HG03139 (cell line): ENCODE data around the gene MAP3K12.
A peak's percentile ranks its signal among the peaks of the same experiment; 100 is the strongest.
"Not testable (repeated sequence)": the region's sequence is repeated elsewhere in the genome, so short reads cannot be mapped to it uniquely, and the experiment has no call there.

Experiments used
- ATAC-seq: cut with Tn5 transposase; IDR thresholded peaks from one replicate; pipeline ENCODE4 v1.9.1; 2021; ENCODE audit not compliant: unreplicated experiment

Gene MAP3K12

DNA sequence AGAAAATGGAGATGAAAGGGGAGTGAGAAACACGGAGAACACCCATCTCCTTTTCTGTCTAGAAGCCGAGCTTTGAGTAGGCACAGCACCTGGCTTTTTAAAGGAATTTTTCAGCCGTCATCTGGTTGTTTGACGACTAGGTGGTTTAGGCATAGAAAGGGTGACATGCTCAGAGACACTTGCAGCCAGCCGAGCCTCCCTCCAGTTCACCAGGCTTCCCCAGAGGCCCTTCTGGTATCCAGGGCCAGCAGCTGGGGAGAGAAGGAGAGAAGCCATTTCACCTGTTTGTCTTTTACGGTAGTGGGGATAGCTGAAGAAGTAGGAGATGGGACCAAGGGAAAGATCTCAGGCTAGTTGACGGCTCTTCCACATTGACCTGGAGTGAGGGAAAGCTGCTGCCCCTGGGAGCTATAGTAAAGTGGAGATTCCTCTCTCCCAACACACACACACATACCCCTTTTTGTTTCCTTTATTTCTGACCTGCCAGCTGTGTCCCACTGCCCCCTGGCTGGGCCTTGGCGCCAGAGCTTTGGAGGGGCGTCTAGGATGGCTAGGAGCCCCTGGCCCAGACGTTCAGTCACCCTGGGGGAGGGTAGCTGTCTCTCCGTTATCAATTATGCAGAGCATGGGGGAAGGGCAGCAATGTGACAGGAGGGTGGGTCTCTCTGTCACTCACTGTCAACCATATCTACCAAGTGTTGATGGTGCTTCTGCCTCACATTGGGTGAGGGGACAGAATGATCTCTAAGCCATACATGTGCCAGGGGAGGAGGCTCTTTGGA, 5.5 kb downstream of the MAP3K12 start:
- no peak for ATAC-seq

DNA sequence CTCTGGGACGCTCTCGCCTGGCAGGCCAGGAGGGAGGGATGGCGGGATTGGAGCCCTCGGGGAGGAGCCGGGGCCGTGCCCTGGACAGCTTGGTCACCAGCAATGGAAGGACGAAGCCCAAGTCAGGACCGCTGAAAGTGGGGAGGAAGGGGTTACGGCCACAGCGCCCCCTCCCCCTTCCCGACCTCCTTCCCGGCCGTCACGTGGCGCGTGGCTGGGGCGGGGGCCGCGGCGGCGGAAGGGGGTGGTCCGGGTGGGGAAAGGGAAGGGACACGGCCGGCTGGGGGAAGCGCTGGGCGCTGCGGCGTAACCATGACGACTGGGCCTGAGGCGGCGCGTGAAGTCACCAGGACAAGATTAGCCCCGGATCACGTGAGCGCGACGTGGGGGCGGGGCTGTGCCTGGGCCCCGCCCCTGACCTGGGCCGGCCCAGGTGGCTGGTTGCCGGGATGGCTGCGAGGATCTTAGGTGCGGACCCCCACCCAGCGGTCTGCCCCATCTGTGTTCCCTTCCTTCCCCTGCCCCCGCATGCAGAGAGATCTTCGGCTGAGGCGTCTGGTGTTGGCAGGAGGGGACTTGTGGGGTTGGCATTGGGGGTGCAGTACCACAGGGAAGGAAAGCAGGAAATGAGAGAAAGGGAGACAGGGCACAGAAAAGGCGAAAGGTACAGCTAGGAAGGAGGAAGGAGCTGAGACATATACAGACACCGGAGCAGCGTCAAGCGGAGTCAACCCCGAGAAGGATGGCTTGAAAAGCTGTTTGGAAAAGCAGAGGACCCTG, 6.2 kb downstream of the MAP3K12 start:
- ATAC-seq = peak; percentile 92

DNA sequence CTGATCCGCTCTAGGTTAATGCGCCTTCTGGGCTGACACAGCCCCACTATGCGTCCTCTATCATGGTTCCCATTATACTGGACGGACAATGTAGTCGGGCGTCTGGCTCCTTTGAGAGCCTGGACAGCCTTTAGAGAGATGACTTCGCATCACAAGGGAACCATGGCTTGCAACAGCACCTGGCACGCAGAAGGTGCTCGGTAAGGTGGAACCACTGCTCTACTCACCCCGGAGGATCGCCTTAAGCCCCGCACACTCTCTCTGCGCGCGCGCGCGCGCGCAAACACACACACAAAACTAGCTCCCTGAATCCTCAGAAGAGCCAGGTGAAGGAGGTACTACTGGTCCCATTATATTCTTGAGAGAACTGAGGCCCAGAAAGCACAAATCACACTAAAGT, 7.1 kb downstream of the MAP3K12 start:
- no peak for ATAC-seq

DNA sequence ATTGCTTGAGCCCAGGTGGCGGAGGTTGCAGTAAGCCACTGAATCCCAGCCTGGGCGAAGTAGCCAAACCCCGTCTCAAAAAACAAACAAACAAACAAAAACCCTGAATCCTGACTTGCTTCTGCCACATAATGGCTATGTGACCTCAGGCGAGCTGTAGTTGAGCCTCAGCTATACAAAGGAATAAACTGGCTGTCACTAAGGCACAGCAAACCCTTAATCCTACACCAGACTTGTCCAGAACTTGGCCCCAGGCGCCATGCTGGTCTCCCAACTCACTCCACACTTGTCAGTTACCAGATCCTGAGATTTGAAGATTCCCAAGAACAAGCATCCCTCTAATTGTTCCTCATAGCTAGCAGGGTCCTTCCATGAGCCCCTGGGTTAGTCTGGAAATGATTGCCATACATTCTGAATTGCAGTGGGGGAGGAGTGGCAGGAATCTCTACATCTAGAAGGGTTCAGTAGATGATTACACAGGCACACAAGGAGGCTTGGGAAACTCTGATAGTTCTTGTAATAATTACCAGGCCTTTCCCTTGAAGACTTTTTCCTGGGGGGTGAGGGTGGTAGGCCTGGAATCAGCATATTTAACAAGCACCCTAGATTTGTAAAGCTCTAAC, 9.9 kb downstream of the MAP3K12 start:
- no peak for ATAC-seq

DNA sequence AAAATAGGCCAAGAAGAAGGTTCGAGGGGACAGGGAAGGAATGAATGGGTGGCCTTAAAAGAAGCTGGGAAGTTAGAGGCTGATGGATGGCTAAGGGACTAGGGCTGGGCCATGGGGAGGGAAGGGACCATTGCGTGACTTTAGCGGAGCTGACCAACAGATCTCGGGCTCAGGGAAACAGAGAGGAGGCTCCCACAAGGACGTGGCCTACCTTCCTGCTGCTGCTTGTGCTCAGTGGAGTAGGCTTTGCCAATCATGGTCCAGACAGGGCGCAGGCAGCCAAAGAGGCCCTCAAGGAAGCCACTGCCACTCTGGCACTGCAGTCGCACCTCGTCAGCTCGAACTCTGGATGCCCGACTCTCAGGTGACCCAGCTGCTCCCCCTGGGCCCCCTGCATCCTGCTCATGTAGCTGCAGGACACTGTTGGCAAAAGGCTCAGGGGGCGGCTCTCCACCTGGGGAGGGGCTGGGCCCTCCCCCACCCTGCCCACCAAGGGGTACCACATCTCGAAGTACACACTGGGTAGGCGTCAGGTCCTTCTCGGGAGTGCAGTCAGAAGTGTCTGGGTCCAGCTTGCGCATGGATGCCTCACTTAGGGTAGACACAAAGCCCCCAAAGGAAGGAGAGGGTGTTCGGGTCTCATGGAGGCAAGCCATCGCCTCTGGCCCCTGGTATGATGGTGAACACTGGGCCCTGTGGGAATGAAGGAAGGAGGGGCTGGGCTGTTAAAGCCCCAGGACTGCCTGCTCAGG, 12.3 kb downstream of the MAP3K12 start:
- no peak for ATAC-seq

DNA sequence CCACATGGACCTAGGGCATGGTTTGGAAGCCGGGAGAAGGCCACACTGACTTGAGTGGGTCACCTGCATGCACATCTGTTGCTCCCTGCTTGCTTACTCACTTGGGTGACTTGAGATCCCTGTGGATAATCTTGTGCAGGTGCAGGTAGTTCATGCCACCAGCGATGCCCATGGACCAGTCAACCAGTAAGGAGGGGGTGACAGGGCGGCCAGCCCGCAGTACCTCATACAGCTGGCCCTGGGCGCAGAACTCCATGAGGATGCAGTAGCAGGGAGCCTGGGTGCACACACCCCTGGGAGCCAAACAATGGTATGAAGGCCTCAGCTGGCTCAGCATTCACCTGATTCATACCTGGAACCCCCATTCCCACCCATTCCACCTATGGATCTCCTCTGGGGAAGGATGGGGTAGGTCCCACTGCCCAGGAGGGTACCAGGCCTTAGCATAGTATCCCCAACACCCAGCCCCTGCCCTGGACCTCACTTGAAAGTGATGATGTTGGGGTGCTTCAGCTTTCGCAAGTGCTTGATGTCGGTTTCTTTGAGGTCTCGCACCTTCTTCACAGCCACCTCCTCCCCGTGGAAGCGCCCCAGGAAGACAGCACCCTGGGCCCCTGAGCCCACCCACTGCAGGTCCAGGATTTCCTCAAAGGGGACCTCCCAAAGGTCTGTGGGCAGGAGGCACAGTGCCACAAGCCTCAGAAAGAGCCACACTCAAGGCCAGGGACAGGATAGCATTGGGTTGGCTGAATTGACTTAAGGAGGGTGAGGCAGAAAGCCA, 13.1 kb downstream of the MAP3K12 start:
- ATAC-seq = no peak

DNA sequence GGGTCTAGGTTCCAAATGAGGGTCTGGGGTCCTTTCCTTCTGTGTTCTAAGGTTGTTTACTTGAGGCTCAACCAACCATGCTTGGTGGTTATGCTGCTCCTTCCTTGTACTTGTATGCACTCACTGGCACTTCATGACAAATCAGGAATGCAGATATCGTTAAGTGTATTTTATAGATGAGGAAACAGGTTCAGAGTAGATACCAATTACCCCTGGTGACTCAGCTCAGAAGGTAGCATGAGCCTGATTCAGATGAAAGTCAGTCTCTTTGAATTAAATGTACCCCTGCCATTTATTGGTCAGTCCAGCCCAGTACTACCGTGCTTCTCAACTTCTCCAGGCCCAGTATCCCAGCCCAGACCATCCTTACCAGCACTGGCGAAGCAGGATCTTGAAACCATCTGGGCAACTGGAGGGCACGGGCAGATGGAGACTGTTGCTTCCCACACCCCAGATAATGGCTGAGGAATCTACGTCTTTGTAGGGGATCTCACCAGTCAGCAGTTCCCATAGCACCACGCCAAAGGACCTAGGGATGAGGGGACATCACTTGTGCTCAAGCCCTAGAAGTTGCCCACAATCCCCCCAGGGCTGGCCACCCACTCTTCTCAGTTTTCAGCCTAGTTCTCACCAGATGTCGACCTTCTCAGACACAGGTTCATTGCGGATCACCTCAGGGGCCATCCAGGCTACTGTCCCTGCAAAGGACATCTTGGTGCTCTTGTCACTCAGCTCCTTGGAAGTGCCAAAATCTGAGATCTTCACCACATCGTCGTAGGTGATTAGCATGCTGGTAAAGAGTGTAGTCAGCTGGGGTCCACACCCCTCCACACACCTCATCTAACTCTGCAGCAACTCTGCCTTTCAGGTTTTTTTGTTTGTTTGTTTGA, 14.3 kb downstream of the MAP3K12 start:
- ATAC-seq = no peak

DNA sequence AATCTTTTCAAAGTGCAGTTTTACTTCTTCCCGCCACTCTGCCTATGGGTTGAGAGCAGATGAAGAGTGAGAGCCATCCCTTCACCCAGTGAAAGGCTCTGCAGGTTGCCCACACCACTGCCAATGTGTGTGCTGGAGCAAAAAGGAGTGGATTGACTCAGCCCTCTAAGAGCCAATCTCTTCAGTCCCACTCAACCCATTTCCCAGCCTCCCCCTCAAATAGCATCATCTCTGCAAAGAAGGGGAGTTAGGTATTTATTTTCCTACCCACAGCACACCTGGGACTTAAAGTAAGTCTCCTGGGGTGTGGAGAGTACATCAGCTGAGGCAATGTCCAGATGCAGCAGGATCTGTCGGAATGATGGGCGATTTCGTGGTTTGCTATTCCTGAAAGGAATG, 15.3 kb downstream of the MAP3K12 start:
- ATAC-seq = no peak

DNA sequence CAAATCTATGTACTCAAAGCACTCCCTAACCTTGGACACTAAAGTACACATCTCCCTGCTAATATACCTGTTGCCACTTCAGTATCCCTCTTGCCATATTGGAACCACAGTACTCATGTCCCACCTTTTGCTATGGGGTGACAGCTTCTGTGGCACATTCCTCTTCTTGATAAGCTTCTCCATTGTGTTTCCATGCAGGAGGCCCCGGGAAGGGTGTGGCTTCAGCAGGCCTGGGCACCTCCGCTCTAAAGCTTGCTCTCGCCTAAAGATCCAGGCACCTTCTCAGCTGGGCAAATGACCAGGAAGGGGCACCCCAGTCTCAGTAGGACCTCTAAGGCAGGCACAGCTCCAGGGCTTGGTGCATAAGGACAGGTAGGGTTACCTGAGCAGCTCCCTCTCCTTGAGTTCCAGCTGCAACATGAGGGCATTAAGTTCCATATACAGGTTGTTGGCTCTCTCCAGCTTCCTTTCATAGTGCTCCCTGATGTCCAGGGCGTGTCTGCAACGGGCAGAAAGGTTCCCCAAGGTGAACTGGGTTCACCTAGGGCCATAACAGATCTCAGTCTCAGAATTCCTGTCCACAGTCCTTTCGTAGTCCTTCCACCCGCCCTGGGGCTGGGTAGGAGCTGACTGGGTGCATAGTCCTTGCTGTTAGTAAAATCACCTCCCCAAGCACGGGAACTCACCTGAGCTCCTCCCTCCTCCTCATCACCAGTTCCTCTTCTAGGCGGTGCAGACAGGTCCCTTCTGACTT, 15.9 kb downstream of the MAP3K12 start:
- no peak for ATAC-seq

DNA sequence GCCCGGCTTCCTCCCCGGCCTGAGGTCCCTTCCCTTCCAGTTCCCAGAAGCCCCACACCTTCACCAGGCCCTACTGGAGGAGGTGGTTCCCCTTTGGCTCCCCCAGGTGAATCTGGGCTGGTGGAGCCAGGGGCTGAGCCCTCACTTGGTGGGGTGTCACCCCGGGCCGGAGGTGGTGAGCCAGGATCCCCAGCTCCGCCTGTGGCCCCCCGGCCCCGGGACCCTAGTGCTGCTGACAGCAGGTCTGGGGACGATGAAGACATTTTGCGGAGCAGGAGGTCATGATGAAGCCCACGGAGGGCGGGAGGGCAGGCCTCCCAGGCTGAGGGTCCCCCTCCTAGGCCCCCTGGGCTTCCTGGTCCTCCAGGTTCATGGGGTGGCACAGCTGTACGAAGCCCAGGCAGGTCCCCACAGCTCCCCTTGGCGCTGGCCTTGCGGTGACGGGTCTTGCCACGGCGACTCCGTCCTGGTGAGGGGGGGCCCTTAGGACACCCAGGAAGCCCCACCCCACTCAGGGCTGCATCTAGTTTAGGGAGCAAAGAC, 16.6 kb downstream of the MAP3K12 start:
- no peak for ATAC-seq

DNA sequence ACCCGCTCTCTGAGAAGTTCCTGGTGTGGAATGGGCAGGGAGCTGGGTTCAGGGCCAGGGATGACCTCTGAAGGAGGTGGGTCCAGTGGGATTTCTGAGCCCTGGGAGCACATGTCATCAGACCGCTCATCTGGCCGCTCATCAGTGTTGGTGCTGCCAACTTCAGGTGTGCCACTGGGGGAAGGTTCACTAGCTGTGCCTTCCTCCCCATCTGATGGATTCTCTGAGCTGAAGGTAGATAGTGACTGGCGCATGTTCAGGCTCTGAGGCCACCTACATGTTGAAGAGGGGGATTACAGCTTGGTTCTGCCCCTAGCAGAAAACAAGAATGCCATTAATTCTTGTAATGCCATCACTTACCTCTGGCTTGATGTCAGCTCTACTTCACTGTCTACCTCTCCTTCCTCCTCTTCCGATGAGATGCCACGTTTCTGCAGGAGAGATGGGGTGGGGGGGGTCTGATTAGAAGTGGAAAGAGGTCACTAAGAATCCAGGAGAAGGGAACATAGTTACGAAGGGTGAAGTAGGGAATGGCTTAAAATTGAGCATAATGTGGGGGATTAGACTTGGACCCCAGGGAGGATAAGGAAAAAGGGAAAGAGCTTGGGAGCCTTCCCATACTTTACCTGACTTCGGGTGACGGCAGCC, 17.2 kb downstream of the MAP3K12 start:
- no peak for ATAC-seq

DNA sequence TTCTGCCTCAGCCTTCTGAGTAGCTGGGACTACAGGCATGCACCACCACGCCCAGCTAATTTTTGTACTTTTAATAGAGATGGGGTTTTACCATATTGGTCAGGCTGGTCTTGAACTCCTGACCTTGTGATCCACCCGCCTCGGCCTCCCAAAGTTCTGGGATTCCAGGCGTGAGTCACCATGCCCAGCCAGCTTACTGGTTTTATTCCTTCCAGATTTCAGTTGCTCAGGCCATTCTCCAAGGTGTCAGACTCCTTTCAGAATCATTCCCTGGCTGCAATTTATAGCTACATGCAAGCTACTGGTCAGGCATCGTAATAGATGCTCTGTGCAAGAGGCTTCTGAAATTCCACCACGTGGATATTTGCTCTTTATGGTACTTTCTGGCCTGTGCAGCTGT, 17.8 kb downstream of the MAP3K12 start:
- not testable (repeated sequence) for ATAC-seq

DNA sequence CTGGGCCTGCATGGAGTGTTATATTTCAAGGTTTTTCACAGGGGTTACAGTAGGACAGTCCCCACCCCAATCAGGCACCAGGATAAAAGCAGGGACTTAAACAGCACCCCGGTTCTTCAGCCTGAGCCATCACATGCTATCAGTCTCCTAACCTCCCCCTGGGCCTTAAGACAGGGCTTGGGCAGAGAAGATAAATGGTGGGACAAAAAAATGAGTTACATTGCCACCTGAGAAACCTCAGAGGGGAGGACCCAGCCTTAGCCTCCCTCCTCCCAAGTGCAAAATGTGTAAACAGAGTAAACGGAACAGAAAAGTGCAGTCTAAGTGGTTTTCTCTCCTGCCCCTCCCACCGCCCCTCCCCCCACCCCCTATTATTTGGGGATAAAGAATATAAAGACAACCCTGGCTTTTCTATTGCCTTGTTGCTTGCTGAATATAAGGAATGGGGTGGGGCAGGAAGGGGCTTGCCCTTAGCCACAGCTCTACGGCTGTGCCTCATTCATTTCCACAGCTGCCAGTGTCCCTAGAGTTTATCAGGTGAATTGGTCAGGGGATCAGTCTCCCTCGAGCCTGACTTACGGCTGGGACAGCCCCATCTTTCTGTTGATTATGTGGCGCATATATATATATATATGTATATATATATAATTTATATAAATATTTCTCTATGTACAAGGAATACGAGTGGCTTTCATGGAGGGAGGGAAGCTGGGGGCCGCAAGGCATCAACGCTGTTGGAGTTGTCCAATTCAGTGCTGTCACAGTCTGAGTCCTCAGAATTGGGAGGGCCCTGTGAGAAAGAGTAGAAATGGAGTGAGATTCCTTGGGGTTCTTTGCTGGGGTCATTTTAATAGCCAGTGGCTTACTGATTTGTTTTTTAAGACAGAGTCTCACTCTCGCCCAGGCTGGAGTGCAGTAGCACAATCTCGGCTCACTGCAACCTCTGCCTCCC, 18.5 kb downstream of the MAP3K12 start:
- ATAC-seq = no peak

DNA sequence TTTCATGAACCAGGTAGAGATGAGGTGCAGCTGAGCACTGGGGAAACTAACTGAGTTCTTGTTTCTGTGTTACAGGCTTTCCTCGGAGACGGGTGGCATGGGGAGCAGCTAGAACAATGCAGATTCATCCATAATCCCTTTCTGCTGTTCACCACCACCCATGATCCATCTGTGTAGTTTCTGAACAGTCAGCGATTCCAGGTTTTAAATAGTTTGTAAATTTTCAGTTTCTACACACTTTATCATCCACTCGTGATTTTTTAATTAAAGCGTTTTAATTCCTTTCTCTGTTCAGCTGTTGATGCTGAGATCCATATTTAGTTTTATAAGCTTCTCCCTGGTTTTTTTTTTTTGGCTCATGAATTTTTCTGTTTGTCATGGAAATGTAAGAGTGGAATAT, 19.9 kb downstream of the MAP3K12 start:
- ATAC-seq = no peak

DNA sequence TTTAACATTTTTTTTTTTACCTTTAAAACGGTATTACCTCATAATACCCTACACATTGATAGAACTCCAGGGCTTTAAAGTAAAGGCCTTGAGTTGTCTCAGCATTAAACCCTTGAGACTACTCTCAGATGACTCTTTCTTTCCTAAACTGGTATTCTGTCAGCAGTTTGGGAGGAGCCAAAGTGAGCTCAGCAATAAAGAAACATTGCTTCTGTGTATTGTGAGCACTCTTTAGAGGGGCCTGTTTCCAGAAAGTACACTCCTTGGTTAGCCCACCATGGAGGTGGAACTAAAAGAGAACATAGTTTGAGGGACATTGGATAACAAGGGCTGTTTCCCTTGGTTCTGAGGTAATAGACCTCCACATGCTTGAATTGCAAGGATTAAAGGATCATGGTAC, 20.4 kb downstream of the MAP3K12 start:
- ATAC-seq = no peak

DNA sequence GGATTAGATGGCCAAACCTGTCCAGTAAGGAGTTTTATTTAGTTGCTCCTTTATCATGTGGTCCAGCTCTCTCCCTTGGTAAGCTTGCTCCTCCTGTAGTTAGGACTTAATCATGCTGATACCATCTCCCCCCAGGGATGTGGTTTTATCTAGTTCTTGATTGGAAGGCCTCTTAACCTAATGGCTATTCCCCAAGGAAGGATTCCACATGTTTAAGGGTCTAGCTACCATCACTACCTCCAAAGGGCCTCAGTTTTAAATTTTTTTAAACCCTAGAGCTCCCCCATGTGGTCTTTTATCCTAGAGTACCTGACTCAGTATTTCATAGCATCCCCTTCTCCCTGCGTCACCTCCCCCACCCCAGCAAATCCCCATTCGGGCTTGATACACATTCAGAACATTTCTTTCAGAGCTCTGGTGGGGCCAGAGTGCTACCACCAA, 22.5 kb downstream of the MAP3K12 start:
- no peak for ATAC-seq

DNA sequence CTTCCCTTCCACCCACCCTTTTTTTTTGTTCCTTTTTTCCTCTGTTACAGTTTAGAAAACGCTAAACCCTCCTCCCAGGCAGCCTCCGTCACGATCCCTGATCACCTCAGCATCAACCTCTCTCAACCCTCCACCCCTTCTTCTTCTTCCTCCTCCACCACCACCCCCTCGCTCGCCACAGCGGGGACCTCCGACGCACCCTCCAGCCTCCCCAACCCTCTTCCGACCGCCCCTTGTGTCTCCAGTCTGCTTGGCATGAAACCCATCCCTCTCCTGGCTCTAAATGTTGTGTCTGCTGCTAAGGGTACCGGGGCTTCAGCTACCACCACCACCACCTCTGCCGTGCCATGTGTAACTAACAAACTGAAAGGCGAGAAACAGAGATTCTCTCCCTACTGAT, 24.4 kb downstream of the MAP3K12 start:
- no peak for ATAC-seq
